ENCODE results near the gene TNS3. TPM values are rescaled to one million over a fixed set of nuclear protein-coding genes. Genes with fewer than 3 reads are reported as not detected.

TNS3 gene
- total and polyA plus RNA-seq, 4 donors, result 58.6 to 117 (median 74.7) TPM

DNA sequence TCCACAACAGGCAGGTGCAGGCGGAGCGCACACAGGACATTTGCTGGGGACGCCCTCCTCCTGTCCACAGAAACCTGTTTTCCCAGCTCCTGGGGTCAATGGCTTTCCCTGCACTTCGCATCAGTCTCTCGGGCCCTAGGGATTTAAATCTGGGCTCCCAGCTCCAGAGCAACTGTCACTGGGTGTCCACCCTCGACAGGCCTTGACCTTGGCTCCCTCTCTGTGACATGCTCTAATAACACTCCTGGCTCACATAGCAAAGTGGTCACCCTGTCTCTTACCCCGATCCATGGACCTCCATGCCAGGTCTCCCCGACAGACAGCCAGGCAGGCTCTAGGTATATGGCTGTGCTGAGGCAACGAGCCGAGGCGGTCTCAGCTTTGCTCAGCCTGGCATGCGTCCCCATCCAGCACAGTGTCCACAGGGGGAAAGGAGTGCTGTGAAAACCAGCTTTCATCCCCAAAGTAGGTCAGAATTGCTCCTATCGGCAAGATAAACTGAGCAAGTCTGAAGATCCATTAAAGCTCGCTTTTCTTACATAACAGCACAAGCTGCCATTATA lies 195.6 kb downstream of the TNS3 start:
- Histone ChIP-seq H3K4me3 (ENCODE audit: low read depth, low read length) (no peak overlapping the region), H3K36me3 (ENCODE audit: control insufficient read depth, insufficient read depth, low read length) (peaks cover 10% of the 10 kb centered on the region), H3K27ac (ENCODE audit: low read depth, low read length) (no peak overlapping the region), H3K27me3 (ENCODE audit: control insufficient read depth, insufficient read depth, low read length) (no peaks in the 10 kb centered on the region), H3K4me1 (ENCODE audit: control insufficient read depth, insufficient read depth, low read length) (peaks cover 46% of the 10 kb centered on the region), H3K9me3 (ENCODE audit: control insufficient read depth, insufficient read depth, low read length) (no peaks in the 10 kb centered on the region)
- DNase-seq (ENCODE audit: low read depth in 4 of 6, low spot score in 6 of 6), result no peak
- 78% methylated on average over 12 of the region's 14 CpGs for WGBS (ENCODE audit: insufficient coverage)

DNA sequence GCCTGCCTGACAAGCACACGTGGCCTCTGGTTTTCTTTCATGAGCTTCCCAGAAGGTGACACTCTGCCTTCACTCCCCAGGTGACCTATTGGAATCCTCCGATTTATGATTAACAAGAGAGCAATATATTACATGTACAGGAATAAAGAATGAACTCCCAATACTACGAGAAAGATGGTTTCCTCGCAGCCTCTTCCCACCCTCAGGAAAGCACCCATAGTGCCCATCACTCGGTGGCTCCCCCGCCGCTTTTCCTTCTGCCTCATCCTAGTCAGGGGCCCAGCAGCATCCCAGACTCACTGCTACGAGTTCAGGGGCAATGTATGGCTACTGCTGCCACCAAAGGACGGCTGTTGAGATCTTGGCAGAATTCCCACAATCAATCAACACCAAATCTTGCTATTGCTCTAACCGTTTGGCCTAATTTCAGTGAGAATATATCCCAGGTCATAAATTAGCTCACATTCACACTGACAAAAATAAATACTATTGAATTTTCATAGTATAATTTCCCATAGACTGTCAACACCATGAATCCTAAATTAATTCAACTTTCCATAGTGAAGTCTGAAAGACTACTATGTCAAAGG lies 196.3 kb downstream of the TNS3 start:
- 66% methylated on average over 7 of the region's 10 CpGs for WGBS (ENCODE audit: insufficient coverage)
- H3K4me1 ChIP-seq (ENCODE audit: control insufficient read depth, insufficient read depth, low read length), result peaks cover 52% of the 10 kb centered on the region
- H3K4me3 ChIP-seq (ENCODE audit: low read depth, low read length), result no peak overlapping the region
- no peaks in the 10 kb centered on the region for H3K27me3 ChIP-seq (ENCODE audit: control insufficient read depth, insufficient read depth, low read length)
- no peak for DNase-seq (ENCODE audit: low read depth in 4 of 6, low spot score in 6 of 6)
- no peak overlapping the region for H3K27ac ChIP-seq (ENCODE audit: low read depth, low read length)
- no peaks in the 10 kb centered on the region for H3K9me3 ChIP-seq (ENCODE audit: control insufficient read depth, insufficient read depth, low read length)
- peaks cover 10% of the 10 kb centered on the region for H3K36me3 ChIP-seq (ENCODE audit: control insufficient read depth, insufficient read depth, low read length)

DNA sequence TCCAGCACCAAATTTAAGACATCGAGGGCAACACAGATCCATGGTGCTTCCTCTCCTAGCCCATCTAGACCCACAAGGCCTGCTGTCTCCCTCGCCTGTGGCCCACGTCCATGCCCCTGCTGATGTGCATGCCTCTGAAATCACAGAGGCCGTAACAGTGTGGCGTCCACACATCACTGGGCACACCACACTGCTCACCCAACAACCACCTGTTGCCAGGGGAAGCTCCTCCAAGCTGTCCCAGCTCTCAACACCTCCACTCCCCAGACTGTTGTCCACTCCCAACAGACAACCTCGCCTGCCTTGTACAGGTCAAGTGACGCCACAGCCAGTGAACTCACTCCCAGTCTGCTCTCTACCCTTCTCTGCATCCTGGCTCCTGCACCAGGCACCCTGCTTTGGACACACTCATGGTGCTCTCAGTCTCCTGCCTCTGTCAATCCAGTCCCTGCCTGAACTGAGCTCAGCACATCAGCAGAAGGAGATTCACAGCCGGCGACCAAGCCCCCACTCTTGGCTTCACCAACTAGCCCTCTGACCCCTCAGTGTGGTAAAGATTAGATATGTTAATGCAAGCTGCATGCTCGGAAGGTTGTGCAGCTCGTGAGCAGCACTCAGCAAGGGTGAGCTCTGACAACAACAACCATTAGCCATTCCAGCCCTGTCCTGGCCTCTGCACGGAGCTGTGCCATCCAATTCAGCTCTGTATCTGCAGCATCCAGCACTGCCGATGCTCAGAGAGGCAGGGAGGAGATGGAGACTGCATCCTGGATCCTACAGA lies 197.0 kb downstream of the TNS3 start:
- Histone ChIP-seq H3K9me3 (ENCODE audit: control insufficient read depth, insufficient read depth, low read length) (no peaks in the 10 kb centered on the region), H3K27me3 (ENCODE audit: control insufficient read depth, insufficient read depth, low read length) (no peaks in the 10 kb centered on the region), H3K4me3 (ENCODE audit: low read depth, low read length) (no peak overlapping the region), H3K4me1 (ENCODE audit: control insufficient read depth, insufficient read depth, low read length) (peaks cover 54% of the 10 kb centered on the region), H3K27ac (ENCODE audit: low read depth, low read length) (no peak overlapping the region), H3K36me3 (ENCODE audit: control insufficient read depth, insufficient read depth, low read length) (peaks cover 13% of the 10 kb centered on the region)
- no peak for DNase-seq (ENCODE audit: low read depth in 4 of 6, low spot score in 6 of 6)
- WGBS (ENCODE audit: insufficient coverage), result 86% methylated on average over 10 of the region's 13 CpGs

DNA sequence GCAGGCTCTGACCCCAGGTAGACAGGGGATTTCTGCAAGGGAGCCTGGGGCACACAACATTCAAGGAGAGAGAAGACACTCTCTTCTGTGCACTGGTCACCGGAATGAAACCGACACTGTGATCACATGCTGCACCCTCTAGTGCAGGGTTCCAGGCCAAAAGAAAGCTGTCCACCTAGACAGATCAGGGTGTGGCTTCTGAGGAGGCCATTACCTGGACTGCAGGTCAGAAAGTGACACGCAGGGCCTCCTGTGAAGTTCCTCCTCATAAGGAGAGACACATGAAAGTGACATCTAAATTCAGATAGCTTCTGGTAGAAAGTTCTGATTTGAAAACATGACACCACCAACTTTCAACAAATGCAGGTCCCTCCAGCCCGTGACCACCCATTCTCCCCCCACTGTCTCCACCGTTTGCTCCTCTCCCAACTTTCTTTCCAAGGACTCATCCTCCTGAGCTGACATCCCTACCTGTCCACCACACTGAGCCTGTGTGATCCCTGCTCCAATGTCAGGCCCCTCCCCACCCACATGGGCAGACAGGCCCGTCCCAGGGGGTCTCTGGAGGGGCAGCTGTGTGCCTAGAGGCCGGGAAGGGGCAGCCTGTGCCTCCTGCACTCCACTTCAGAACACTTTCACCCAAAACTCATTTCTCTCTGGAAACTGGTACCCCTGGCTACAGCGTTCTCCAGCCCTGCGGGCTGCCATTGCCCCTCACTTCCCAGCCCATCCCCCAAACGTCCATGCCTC lies 198.0 kb downstream of the TNS3 start:
- WGBS (ENCODE audit: insufficient coverage), result 88% methylated on average over 10 of the region's 10 CpGs

DNA sequence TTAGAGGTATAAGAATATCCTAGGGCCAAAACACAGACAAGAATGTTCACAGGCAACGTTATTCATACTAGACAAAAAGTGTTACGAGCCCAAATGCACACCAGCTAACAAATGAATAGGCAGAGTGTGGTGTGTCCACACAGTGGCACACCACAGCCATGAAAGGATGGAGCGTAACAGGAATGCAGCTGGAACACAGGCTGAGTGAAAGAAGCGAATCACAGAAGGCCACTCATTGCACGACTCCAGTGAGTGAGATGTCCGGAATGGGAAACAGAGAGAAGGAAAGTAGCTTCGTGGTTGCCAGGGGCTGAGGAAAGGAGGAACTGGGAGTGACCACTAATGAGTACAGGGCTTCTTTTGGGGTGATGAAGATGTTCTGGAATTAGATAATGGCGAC lies 198.8 kb downstream of the TNS3 start:
- H3K27ac ChIP-seq (ENCODE audit: low read depth, low read length), result peak overlapping the region; percentile 43
- peaks cover 14% of the 10 kb centered on the region for H3K36me3 ChIP-seq (ENCODE audit: control insufficient read depth, insufficient read depth, low read length)
- H3K9me3 ChIP-seq (ENCODE audit: control insufficient read depth, insufficient read depth, low read length), result no peaks in the 10 kb centered on the region
- WGBS (ENCODE audit: insufficient coverage), result 26% methylated on average over 6 of the region's 8 CpGs
- peaks cover 65% of the 10 kb centered on the region for H3K4me1 ChIP-seq (ENCODE audit: control insufficient read depth, insufficient read depth, low read length)
- H3K4me3 ChIP-seq (ENCODE audit: low read depth, low read length), result no peak overlapping the region
- no peaks in the 10 kb centered on the region for H3K27me3 ChIP-seq (ENCODE audit: control insufficient read depth, insufficient read depth, low read length)
- peak in 2 of 6 donors; percentile 67 to 82 for DNase-seq (ENCODE audit: low read depth in 4 of 6, low spot score in 6 of 6)

More for the DNA sequence above, 198.0 kb downstream of the TNS3 start:
- no peak for DNase-seq (ENCODE audit: low read depth in 4 of 6, low spot score in 6 of 6)
- Histone ChIP-seq H3K36me3 (ENCODE audit: control insufficient read depth, insufficient read depth, low read length) (peaks cover 14% of the 10 kb centered on the region), H3K27ac (ENCODE audit: low read depth, low read length) (peak overlapping the region; percentile 43), H3K4me1 (ENCODE audit: control insufficient read depth, insufficient read depth, low read length) (peaks cover 61% of the 10 kb centered on the region), H3K27me3 (ENCODE audit: control insufficient read depth, insufficient read depth, low read length) (no peaks in the 10 kb centered on the region), H3K9me3 (ENCODE audit: control insufficient read depth, insufficient read depth, low read length) (no peaks in the 10 kb centered on the region), H3K4me3 (ENCODE audit: low read depth, low read length) (no peak overlapping the region)

DNA sequence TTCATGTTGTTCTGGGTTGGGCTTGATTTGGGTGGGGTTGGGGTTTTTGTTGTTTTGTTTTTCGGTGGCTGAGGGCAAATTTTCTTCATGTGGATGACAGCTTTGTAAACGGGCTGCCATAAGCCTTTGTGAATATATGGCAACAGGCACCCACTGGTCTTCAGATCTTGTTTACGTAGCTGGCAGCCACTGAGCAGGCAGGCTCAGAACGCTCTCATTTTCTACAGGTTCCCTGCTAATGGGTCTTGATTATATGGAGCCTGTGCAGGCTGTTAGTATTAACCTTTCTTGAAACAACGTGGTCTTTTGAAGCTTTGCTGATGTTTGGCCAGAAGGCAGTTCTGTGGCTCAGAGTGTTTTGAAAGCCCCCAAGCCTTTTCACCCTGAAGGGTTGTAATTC lies 199.7 kb downstream of the TNS3 start:
- H3K4me1 ChIP-seq (ENCODE audit: control insufficient read depth, insufficient read depth, low read length), result peaks cover 66% of the 10 kb centered on the region
- WGBS (ENCODE audit: insufficient coverage), result 37% methylated on average over 5 of the region's 5 CpGs
- no peak overlapping the region for H3K4me3 ChIP-seq (ENCODE audit: low read depth, low read length)
- peak overlapping the region; percentile 22 for H3K27ac ChIP-seq (ENCODE audit: low read depth, low read length)
- peaks cover 13% of the 10 kb centered on the region for H3K36me3 ChIP-seq (ENCODE audit: control insufficient read depth, insufficient read depth, low read length)
- peak in 1 of 6 donors; percentile 21 for DNase-seq (ENCODE audit: low read depth in 4 of 6, low spot score in 6 of 6)
- H3K9me3 ChIP-seq (ENCODE audit: control insufficient read depth, insufficient read depth, low read length), result no peaks in the 10 kb centered on the region
- H3K27me3 ChIP-seq (ENCODE audit: control insufficient read depth, insufficient read depth, low read length), result no peaks in the 10 kb centered on the region

DNA sequence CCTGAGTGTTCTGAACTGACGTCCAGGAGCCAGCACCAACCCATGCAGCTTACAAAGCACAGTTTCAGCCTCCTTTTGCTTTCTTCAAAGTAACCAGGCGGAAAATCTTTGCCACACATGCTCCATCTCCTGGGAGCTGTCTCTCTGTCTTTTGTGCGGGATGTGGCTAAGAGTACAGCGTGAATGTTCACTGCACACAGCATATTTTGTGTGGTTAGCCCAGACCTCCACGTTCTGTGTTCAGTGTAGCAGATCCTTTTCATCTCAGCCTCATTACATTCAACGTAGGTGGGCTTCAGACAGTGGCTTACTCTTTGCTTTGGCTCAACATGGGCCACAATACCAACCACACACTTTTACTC lies 200.8 kb downstream of the TNS3 start:
- no peaks in the 10 kb centered on the region for H3K27me3 ChIP-seq (ENCODE audit: control insufficient read depth, insufficient read depth, low read length)

DNA sequence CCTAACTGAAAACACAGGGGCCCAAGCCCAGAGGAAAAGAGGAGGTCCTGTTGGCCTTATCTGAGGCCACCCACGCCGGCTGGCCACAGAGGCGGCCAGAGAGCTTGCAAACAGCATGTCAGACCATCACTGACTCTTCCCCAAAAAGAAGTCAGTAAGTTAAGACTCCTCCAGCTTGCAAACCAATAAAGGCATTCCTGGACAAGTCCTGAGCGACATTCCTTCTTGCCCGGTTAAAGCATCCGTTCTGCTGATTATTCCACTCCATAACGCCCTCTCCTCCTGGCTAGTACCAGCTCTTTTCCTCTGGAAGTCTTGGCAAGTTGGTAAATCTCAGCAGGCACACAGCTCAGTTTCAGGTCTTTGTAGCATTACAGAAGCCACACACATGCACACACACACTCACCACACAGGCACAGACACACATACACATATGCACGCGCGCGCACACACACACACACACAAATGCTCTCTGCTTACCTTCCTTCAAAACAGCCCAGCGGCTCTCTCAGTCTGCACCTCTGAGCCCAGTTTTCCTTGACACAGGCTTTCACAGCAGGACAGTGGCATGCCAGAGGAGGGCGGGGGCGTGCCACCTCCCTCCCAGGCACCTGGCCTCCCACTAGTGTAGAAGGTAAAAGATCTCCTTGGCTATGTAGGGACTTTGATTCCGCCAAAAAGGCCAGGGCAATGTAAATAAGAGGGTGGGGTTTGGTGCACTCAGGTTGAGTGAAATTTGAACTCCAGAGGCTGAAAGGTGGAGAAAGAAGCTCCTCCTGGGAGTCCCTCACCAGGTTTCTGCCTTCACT lies 201.4 kb downstream of the TNS3 start:
- WGBS (ENCODE audit: insufficient coverage), result 36% methylated on average over 14 of the region's 15 CpGs
- Histone ChIP-seq H3K4me3 (ENCODE audit: low read depth, low read length) (peak overlapping the region; percentile 26), H3K36me3 (ENCODE audit: control insufficient read depth, insufficient read depth, low read length) (peaks cover 12% of the 10 kb centered on the region), H3K27me3 (ENCODE audit: control insufficient read depth, insufficient read depth, low read length) (no peaks in the 10 kb centered on the region), H3K9me3 (ENCODE audit: control insufficient read depth, insufficient read depth, low read length) (no peaks in the 10 kb centered on the region), H3K4me1 (ENCODE audit: control insufficient read depth, insufficient read depth, low read length) (peaks cover 63% of the 10 kb centered on the region), H3K27ac (ENCODE audit: low read depth, low read length) (peak overlapping the region; percentile 84)
- DNase-seq (ENCODE audit: low read depth in 4 of 6, low spot score in 6 of 6), result peak in 2 of 6 donors; percentile 61 to 66

More for the DNA sequence above, 200.8 kb downstream of the TNS3 start:
- Histone ChIP-seq H3K4me3 (ENCODE audit: low read depth, low read length) (no peak overlapping the region), H3K27ac (ENCODE audit: low read depth, low read length) (peak overlapping the region; percentile 48), H3K4me1 (ENCODE audit: control insufficient read depth, insufficient read depth, low read length) (peaks cover 66% of the 10 kb centered on the region), H3K9me3 (ENCODE audit: control insufficient read depth, insufficient read depth, low read length) (no peaks in the 10 kb centered on the region), H3K36me3 (ENCODE audit: control insufficient read depth, insufficient read depth, low read length) (peaks cover 12% of the 10 kb centered on the region)
- WGBS (ENCODE audit: insufficient coverage), result 16% methylated on average over 3 of the region's 6 CpGs
- DNase-seq (ENCODE audit: low read depth in 4 of 6, low spot score in 6 of 6), result peak in 3 of 6 donors; percentile 38 to 83 (median 66)
